K562 (cell line): ENCODE data around the gene ITGA1. TPM values are rescaled to one million over a fixed set of nuclear protein-coding genes. Genes with fewer than 3 reads are reported as not detected.

Experiments used
- JUNB ChIP-seq: fragments of 450-650 bp; formaldehyde crosslinking; conservative IDR thresholded peaks from 2 replicates; pipeline ENCODE4 v1.4.0; 2020; ENCODE audit warnings: mild to moderate bottlenecking
- NELFE ChIP-seq: IDR thresholded peaks from 2 replicates; pipeline ENCODE4 v1.6.1; 2011; ENCODE audit warnings: mild to moderate bottlenecking; ENCODE audit not compliant: insufficient read depth, insufficient read length
- PRMT5 ChIP-seq: sonication (generic); formaldehyde crosslinking; IDR thresholded peaks from 2 replicates; pipeline ENCODE4 v1.5.0; 2020; ENCODE audit warnings: missing genetic modification reagents
- polyA plus RNA-seq, 8 experiments: library from polyadenylated mRNA; depleted of rRNA in 4 of 8; stranded (reverse) in 5 of 8; unstranded in 3 of 8; fragments of >200 nt; fragmentation: Nextera tagmentation in 2 of 8; fragmentation: Illumina TruSeq in 1 of 8; extraction: Ambion mirVana in 2 of 8; extraction: Trizol in 1 of 8; gene quantifications; 2 replicates each; pipeline versions ENCODE4 v1.2.1 to v1.2.3, GENCODE V29; 2011 to 2014; ENCODE audit warnings: inconsistent platforms in 1 of 8, missing spikeins in 1 of 8
- total RNA-seq, 7 experiments: library from RNA; depleted of rRNA in 6 of 7; stranded (reverse); fragments of >200 nt in 6 of 7; fragmentation: Illumina TruSeq in 2 of 7; extraction: Trizol in 2 of 7; gene quantifications; 2 replicates each; pipeline versions ENCODE4 v1.2.1 to v1.2.3, GENCODE V29; 2011 to 2021; ENCODE audit warnings: low replicate concordance in 1 of 7
- TF ChIP-seq, protein P1 (sequence below): sonication (generic); formaldehyde crosslinking; IDR thresholded peaks from 2 replicates; pipeline ENCODE4 v1.8.0; 2023; ENCODE audit warnings: mild to moderate bottlenecking, missing genetic modification reagents
- TF ChIP-seq, protein P2 (sequence below): fragments of 250-450 bp; sonication (Bioruptor Pico); IDR thresholded peaks from 2 replicates; pipeline ENCODE4 v1.5.0; 2021; ENCODE audit warnings: mild to moderate bottlenecking, moderate library complexity
- TF ChIP-seq, protein P3 (sequence below): sonication (generic); formaldehyde crosslinking; IDR thresholded peaks from 2 replicates; pipeline ENCODE4 v1.8.0; 2022; ENCODE audit warnings: missing genetic modification reagents, mild to moderate bottlenecking, moderate library complexity, borderline replicate concordance
- TF ChIP-seq, protein P4 (sequence below): sonication (generic); formaldehyde crosslinking; IDR thresholded peaks from 2 replicates; pipeline ENCODE4 v1.8.1; 2023; ENCODE audit warnings: mild to moderate bottlenecking, missing genetic modification reagents

The ITGA1 gene
- total and polyA plus RNA-seq, 9 of the 15 experiments (the other 6 are each of a cell fraction or from before 2014, with no cell fraction given): 0.04 to 0.22 TPM; not detected in 7

DNA sequence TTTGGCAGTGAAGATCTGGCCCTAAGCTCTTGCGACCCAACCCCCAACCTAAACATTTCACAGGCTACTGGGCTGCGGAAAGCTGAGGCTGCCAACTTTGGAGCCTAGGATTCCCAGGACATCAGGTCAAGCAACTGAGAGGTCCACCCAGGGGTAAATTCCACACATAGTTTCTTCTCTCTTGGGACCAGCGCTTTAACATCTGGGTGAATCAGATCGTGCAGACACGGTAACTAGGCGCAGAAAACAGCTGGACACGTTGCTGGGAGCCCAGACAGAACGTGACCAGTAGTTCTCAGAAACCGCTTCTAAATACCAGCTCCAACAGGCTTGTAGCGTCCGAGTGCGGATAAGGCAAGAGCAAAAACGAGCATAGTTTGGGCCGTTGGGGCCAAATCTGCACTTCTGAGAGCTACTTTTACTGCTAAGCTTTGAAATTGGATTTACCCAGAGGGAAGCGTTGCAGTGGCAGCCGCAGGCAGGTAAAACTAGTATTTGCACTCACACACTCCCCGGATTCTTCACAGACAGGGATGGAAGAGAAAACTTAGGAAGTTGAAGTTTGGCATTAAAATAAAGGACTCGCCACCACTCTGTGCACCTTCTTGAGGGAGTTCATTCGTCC, 11.8 kb downstream of the ITGA1 start (continued):
- TF ChIP-seq, protein P1, sequence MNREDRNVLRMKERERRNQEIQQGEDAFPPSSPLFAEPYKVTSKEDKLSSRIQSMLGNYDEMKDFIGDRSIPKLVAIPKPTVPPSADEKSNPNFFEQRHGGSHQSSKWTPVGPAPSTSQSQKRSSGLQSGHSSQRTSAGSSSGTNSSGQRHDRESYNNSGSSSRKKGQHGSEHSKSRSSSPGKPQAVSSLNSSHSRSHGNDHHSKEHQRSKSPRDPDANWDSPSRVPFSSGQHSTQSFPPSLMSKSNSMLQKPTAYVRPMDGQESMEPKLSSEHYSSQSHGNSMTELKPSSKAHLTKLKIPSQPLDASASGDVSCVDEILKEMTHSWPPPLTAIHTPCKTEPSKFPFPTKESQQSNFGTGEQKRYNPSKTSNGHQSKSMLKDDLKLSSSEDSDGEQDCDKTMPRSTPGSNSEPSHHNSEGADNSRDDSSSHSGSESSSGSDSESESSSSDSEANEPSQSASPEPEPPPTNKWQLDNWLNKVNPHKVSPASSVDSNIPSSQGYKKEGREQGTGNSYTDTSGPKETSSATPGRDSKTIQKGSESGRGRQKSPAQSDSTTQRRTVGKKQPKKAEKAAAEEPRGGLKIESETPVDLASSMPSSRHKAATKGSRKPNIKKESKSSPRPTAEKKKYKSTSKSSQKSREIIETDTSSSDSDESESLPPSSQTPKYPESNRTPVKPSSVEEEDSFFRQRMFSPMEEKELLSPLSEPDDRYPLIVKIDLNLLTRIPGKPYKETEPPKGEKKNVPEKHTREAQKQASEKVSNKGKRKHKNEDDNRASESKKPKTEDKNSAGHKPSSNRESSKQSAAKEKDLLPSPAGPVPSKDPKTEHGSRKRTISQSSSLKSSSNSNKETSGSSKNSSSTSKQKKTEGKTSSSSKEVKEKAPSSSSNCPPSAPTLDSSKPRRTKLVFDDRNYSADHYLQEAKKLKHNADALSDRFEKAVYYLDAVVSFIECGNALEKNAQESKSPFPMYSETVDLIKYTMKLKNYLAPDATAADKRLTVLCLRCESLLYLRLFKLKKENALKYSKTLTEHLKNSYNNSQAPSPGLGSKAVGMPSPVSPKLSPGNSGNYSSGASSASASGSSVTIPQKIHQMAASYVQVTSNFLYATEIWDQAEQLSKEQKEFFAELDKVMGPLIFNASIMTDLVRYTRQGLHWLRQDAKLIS: peak; percentile 60; the same call in 1 of the 2 replicates
- TF ChIP-seq JUNB (CRISPR knock-in tag) (no peak), PRMT5 (CRISPR knock-in tag) (no peak), NELFE (no peak)
- TF ChIP-seq, protein P2, sequence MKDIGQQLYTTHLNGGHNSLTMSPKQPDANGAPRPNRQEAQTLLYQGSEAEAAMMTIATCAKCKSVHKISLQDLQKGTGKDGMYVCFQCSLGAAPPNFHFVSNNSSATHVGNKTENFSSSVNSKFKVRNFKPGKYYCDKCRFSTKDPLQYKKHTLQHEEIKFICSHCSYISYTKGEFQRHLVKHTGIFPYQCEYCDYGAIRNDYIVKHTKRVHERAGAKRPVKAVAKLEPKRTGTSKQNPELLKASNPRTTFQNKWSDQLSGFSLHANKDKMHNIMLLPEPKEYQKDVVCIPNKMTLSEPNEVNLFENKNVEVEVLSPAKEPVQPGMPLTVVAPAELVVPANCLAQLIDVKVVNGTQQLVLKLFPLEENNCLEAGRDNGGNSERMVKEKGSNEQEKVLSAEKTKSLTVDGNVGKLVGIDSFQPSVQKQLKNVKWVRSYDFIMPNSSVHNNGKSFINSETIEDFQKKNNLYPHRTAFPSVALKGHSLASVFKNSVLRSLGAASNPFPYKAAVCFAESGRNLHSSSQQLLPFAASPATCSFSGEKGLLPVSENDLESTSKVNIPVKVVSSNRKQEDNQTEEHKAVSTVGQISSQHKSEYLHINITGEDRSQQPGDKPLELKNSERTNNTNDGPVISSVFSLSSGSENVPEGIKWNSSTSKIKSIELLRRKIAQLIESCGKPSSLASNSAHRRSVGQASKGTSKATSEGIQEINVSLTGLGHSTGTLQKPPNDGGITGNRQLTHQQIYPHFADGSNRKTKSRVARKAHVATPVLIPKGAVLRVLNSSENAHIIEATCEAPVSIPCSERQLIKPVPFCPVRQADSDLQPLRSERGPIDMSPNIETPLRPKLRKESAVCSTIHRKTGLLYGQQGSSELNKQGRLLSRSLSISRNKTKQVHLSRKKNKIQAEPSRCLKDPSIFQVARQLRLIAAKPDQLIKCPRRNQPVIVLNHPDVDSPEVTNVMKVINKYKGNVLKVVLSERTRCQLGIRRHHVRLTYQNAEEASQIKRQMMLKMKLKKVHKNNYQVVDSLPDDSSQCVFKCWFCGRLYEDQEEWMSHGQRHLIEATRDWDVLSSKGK (CRISPR knock-in tag): no peak
- TF ChIP-seq, protein P3, sequence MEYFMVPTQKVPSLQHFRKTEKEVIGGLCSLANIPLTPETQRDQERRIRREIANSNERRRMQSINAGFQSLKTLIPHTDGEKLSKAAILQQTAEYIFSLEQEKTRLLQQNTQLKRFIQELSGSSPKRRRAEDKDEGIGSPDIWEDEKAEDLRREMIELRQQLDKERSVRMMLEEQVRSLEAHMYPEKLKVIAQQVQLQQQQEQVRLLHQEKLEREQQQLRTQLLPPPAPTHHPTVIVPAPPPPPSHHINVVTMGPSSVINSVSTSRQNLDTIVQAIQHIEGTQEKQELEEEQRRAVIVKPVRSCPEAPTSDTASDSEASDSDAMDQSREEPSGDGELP: peak; percentile 89
- TF ChIP-seq, protein P4, sequence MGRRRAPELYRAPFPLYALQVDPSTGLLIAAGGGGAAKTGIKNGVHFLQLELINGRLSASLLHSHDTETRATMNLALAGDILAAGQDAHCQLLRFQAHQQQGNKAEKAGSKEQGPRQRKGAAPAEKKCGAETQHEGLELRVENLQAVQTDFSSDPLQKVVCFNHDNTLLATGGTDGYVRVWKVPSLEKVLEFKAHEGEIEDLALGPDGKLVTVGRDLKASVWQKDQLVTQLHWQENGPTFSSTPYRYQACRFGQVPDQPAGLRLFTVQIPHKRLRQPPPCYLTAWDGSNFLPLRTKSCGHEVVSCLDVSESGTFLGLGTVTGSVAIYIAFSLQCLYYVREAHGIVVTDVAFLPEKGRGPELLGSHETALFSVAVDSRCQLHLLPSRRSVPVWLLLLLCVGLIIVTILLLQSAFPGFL: 0 out of 2 replicates have a peak, but pooled peaks have one; percentile 71
